ENCODE data around the gene KCNH8.

DNA sequence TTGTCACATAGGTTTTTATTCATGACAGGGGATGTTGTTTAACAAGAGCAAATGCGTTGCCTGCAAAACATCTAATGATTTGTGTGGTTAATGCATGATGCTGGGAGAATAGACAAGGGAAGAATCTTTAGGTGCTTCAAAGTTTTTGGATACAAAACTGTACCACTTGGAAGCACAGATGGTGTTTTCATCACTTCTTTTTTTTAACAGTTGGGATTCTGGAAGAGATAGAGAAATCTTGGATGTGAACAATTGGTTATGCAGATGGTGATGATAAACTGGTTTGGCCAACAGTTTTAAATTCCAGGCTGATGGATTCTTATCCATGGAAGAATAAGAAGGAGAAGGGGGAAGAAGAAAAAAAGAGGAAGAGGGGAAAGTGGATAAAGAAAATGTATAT, 379.4 kb downstream of the KCNH8 start:
- no peak for TF ChIP-seq EZH2 (IDR thresholded peaks at IDR 0.05; ENCODE audit: borderline replicate concordance, low read length)
- TF ChIP-seq, protein P1, sequence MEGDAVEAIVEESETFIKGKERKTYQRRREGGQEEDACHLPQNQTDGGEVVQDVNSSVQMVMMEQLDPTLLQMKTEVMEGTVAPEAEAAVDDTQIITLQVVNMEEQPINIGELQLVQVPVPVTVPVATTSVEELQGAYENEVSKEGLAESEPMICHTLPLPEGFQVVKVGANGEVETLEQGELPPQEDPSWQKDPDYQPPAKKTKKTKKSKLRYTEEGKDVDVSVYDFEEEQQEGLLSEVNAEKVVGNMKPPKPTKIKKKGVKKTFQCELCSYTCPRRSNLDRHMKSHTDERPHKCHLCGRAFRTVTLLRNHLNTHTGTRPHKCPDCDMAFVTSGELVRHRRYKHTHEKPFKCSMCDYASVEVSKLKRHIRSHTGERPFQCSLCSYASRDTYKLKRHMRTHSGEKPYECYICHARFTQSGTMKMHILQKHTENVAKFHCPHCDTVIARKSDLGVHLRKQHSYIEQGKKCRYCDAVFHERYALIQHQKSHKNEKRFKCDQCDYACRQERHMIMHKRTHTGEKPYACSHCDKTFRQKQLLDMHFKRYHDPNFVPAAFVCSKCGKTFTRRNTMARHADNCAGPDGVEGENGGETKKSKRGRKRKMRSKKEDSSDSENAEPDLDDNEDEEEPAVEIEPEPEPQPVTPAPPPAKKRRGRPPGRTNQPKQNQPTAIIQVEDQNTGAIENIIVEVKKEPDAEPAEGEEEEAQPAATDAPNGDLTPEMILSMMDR (conservative IDR thresholded peaks at IDR 0.05 in 1 of 2, IDR thresholded peaks at IDR 0.05 in 1 of 2; ENCODE audit: extremely low read depth in 1 of 2, insufficient read depth in 1 of 2, low read depth in 1 of 2, low read length in 2 of 2): no peak

Measured in mammary epithelial cell (primary cell).